Right lobe of liver (tissue), 6 donors: ENCODE measurements around the gene GTF3C6. TPM values are rescaled to one million over a fixed set of nuclear protein-coding genes. Genes with fewer than 3 reads are reported as not detected.

Experiments used
- ATAC-seq, 4 donors: fragments of 200-7000 bp; cut with Tn5 transposase; one replicate each; pipeline ENCODE4 v1.9.1; 2020; ENCODE audit warnings: mild to moderate bottlenecking in 4 of 4, moderate library complexity in 4 of 4
- DNase-seq, 3 donors: peaks; one replicate each; pipeline ENCODE4 v3.0.0-alpha.2; 2020
- H3K27ac ChIP-seq, 3 donors: fragments of 200-600 bp; one replicate each; pipeline ENCODE4 v1.8.0; 2022
- H3K27me3 ChIP-seq, 2 donors: fragments of 200-600 bp; one replicate each; pipeline ENCODE4 v1.8.0; 2022
- H3K36me3 ChIP-seq, 4 donors: fragments of 200-600 bp; sonication (generic) in 1 of 4; one replicate each; pipeline versions ENCODE4 v1.5.1 to v1.8.0; 2017 to 2022; ENCODE audit warnings: control low read depth in 1 of 4
- H3K4me1 ChIP-seq, 4 donors: fragments of 200-600 bp; sonication (generic) in 1 of 4; one replicate each; pipeline versions ENCODE4 v1.5.1 to v1.8.0; 2017 to 2022; ENCODE audit warnings: control low read depth in 1 of 4
- H3K4me3 ChIP-seq, 3 donors: fragments of 200-600 bp; one replicate each; pipeline ENCODE4 v1.8.0; 2022
- H3K9me3 ChIP-seq, 4 donors: fragments of 200-600 bp; sonication (generic) in 1 of 4; one replicate each; pipeline versions ENCODE4 v1.5.1 to v1.8.0; 2017 to 2022; ENCODE audit warnings: control low read depth in 1 of 4
- CTCF ChIP-seq, 4 donors: fragments of 200-600 bp in 3 of 4; fragments of 450-650 bp in 1 of 4; IDR thresholded peaks; one replicate each; pipeline versions ENCODE4 v1.5.1 to v1.8.0; 2016 to 2022; ENCODE audit warnings: antibody characterized with exemption in 4 of 4, mild to moderate bottlenecking in 2 of 4
- POLR2A ChIP-seq: fragments of 450-650 bp; IDR thresholded peaks from one replicate; pipeline ENCODE4 v1.6.1; 2017; ENCODE audit warnings: antibody characterized with exemption, mild to moderate bottlenecking
- WGBS: methylation state at CpG from one replicate; pipeline ENCODE4 v1.1.6; 2018; ENCODE audit warnings: low coverage, low lambda C conversion rate; ENCODE audit not compliant: insufficient coverage; ENCODE audit errors: missing lambda C conversion rate; 5-methylcytosine and 5-hydroxymethylcytosine counted together
- intact Hi-C, 2 donors: fragments of 100-400 bp; cut with DNase I; formaldehyde crosslinking; loops; one replicate each; pipeline versions ENCODE4 v1.11.2 to v1.14.1; 2022
- total RNA-seq, 6 experiments: library from RNA; depleted of rRNA in 2 of 6; stranded (reverse); fragments of >200 nt in 2 of 6; fragmentation: NEBNext Ultra II Directional in 3 of 6; extraction: Animal tissue kit (Norgen Biotek cat#: 25700) in 3 of 6; gene quantifications; one replicate each; pipeline versions ENCODE4 v1.1.0 to v1.2.4, GENCODE V29; 2016 to 2023
- donor health status: DM: no; HTN: yes; CAD: no.
- donor health status: DM: no; HTN: no; CAD: no.
- donor health status: DM: no; HTN: no; CAD: no.
- donor health status: DM: no; HTN: yes; CAD: no.
- donor health status: DM: no; HTN: yes; CAD: no.

The GTF3C6 gene
- total RNA-seq, 6 experiments from 2014 or later: 21.2 to 47.7 (median 30.8) TPM

GRCh38 chr6:110935171-110935570, 23.3 kb upstream of the GTF3C6 start:
- 77% methylated on average over 6 of the region's 6 CpGs for WGBS
- Histone ChIP-seq H3K27ac (no peak overlapping the region), H3K27me3 (no peaks in the 10 kb centered on the region), H3K9me3 (no peaks in the 10 kb centered on the region), H3K4me1 (no peaks in the 10 kb centered on the region), H3K36me3 (no peaks in the 10 kb centered on the region), H3K4me3 (no peak overlapping the region)
- intact Hi-C loops: no loop called here
- no peak for DNase-seq
- ATAC-seq: no peak
- no peak for TF ChIP-seq CTCF (IDR thresholded peaks at IDR 0.05)
- TF ChIP-seq POLR2A: no peak

DNA sequence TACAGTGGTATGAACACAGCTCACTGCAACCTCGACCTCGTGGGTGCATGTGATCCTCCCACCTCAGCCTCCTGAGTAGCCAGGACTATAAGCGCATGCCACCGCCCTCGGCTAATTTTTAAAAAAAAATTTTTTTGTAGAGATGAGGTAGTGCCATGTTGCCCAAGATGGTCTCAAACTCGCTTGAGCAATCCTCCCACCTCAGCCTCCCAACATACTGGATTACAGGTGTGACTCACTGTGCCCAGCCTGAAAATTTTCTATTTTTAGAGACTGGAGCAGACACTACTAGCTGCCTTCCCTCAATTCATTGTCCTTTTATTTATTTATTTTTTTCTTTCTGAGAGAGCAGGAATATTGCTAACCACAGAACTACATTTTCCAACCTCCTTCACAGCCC, 20.3 kb upstream of the GTF3C6 start:
- DNase-seq (no peak), ATAC-seq (no peak)
- Histone ChIP-seq H3K36me3 (no peaks in the 10 kb centered on the region), H3K27ac (no peak overlapping the region), H3K9me3 (no peaks in the 10 kb centered on the region), H3K27me3 (no peaks in the 10 kb centered on the region), H3K4me1 (no peaks in the 10 kb centered on the region), H3K4me3 (no peak overlapping the region)
- TF ChIP-seq POLR2A: no peak
- TF ChIP-seq CTCF (IDR thresholded peaks at IDR 0.05): no peak
- intact Hi-C loops: no loop called here
- 100% methylated on average over 5 of the region's 6 CpGs for WGBS

- no peak overlapping the region for H3K4me3 ChIP-seq
- H3K4me1 ChIP-seq: no peaks in the 10 kb centered on the region
- H3K27me3 ChIP-seq: no peaks in the 10 kb centered on the region
- no peaks in the 10 kb centered on the region for H3K36me3 ChIP-seq
- H3K27ac ChIP-seq: no peak overlapping the region
- ATAC-seq (no peak), DNase-seq (no peak)
- 73% methylated on average over 8 of the region's 8 CpGs for WGBS
- TF ChIP-seq CTCF (IDR thresholded peaks at IDR 0.05) (no peak), POLR2A (no peak)
- H3K9me3 ChIP-seq: no peaks in the 10 kb centered on the region
- intact Hi-C loops: no loop called here
Measured at GRCh38 chr6:110939429-110940200, 18.9 kb upstream of the GTF3C6 start.

DNA sequence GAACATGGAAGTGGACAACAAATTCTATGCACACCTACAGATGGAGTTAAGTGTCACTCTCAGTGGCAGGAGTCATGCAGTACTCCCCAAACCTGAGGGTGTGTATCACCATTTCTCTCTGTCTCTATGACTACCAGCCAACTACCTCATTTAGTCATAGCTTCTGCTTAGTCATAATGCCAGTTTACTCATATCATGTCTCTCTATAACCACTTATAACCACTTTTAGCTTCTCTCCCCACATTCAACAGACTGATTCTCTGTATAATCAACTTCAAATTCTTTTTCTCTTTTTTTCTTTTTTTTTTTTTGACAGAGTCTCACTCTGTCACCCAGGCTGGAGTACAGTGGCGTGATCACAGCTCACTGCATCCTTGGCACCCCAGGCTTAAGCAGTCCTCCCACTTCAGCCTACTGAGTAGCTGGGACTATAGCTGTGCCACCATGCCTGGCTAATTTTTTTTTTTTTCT, 13.8 kb upstream of the GTF3C6 start:
- TF ChIP-seq CTCF (IDR thresholded peaks at IDR 0.05) (no peak), POLR2A (no peak)
- ATAC-seq: peak in 3 of 4 donors; percentile 12 to 87 (median 38)
- Histone ChIP-seq H3K4me3 (no peak overlapping the region), H3K9me3 (no peaks in the 10 kb centered on the region), H3K36me3 (no peaks in the 10 kb centered on the region), H3K4me1 (no peaks in the 10 kb centered on the region), H3K27me3 (no peaks in the 10 kb centered on the region), H3K27ac (no peak overlapping the region)
- DNase-seq: no peak
- 57% methylated on average over 1 of the region's 1 CpG for WGBS
- intact Hi-C loops: loop anchor here in 1 of 2 donors (5.0 kb wide), 1 partner anchor 262 kb away; no protein-coding TSS in a partner anchor
